Measurements from ENCODE around the gene TRAPPC3.

DNA sequence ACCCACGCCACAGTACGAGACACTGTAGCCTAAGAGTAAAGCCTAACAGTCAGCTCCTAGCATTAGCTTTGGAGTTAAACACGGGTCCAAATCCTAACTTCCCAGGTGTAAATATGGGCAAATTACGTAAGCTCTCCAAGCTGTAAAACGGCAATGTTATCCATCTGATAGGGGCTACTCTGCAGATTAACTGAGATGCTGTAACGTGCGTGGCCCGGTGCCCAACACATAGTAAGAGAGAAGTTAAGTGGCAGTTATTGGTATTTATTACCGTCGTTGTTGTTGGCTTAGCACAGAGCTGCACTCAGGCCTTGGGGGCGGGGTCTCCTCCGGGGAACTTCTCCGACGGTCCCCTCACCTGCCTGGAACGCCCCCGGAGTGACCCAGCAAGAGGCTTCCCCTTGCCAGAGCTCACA, 457 bp downstream of the TRAPPC3 start:
- TF ChIP-seq, protein P1, sequence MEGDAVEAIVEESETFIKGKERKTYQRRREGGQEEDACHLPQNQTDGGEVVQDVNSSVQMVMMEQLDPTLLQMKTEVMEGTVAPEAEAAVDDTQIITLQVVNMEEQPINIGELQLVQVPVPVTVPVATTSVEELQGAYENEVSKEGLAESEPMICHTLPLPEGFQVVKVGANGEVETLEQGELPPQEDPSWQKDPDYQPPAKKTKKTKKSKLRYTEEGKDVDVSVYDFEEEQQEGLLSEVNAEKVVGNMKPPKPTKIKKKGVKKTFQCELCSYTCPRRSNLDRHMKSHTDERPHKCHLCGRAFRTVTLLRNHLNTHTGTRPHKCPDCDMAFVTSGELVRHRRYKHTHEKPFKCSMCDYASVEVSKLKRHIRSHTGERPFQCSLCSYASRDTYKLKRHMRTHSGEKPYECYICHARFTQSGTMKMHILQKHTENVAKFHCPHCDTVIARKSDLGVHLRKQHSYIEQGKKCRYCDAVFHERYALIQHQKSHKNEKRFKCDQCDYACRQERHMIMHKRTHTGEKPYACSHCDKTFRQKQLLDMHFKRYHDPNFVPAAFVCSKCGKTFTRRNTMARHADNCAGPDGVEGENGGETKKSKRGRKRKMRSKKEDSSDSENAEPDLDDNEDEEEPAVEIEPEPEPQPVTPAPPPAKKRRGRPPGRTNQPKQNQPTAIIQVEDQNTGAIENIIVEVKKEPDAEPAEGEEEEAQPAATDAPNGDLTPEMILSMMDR (conservative IDR thresholded peaks at IDR 0.05; ENCODE audit: low read length) = no peak
- TF ChIP-seq EZH2phosphoT487 (IDR thresholded peaks at IDR 0.05; ENCODE audit: borderline replicate concordance, low read depth, low read length) = no peak
